ENCODE data around the gene RNPEPL1.
A peak's percentile ranks its signal among the peaks of the same experiment; 100 is the strongest.

Gene RNPEPL1
- long read RNA-seq, full-length matches to known transcripts, result 9 of 24 reads
- long read RNA-seq, partial matches to known transcripts, result 8 of 24 reads
- long read RNA-seq, other reads (novel, unspliced or antisense), result 7 of 24 reads

- Histone ChIP-seq H3K4me3 (replicated peaks; ENCODE audit: insufficient read depth, low read length) (peak within 1 kb of the TSS; percentile 58), H3K27ac (replicated peaks) (peak within 1 kb of the TSS; percentile 92), H3K27me3 (ENCODE audit: insufficient read depth, poor library complexity, severe bottlenecking) (no peaks in the 10 kb centered on the region)
- peak in 1 of 2 experiments; percentile 34 for DNase-seq (ENCODE audit: low read depth in 1 of 2, low spot score in 1 of 2)
- TF ChIP-seq POLR2AphosphoS5 (IDR thresholded peaks at IDR 0.05; ENCODE audit: low read depth) (peak; percentile 30; the same call in 1 of the 2 replicates), GABPA (IDR thresholded peaks at IDR 0.05; ENCODE audit: low read depth) (no peak), SPI1 (IDR thresholded peaks at IDR 0.05; ENCODE audit: borderline replicate concordance, low read depth) (no peak), CTCF (IDR thresholded peaks at IDR 0.05; ENCODE audit: insufficient read depth, low read length) (no peak), REST (IDR thresholded peaks at IDR 0.05; ENCODE audit: insufficient replicate concordance, low read depth) (no peak)
Observed at GRCh38 chr2:240567872-240568677, at the start of gene RNPEPL1. Gene RNPEPL1 (plus strand): TSS chr2:240568484. CDS start chr2:240568587, 103 bp downstream.

GRCh38 chr2:240518981-240519380, 49.3 kb upstream of the RNPEPL1 start:
- TF ChIP-seq SPI1 (IDR thresholded peaks at IDR 0.05; ENCODE audit: borderline replicate concordance, low read depth) (no peak), GABPA (IDR thresholded peaks at IDR 0.05; ENCODE audit: low read depth) (no peak), CTCF (IDR thresholded peaks at IDR 0.05; ENCODE audit: insufficient read depth, low read length) (no peak), REST (IDR thresholded peaks at IDR 0.05; ENCODE audit: insufficient replicate concordance, low read depth) (no peak), POLR2AphosphoS5 (IDR thresholded peaks at IDR 0.05; ENCODE audit: low read depth) (no peak)

GRCh38 chr2:240519396-240520129, 48.7 kb upstream of the RNPEPL1 start:
- H3K4me3 ChIP-seq (replicated peaks; ENCODE audit: insufficient read depth, low read length), result no peak overlapping the region
- TF ChIP-seq REST (IDR thresholded peaks at IDR 0.05; ENCODE audit: insufficient replicate concordance, low read depth) (no peak), GABPA (IDR thresholded peaks at IDR 0.05; ENCODE audit: low read depth) (no peak), CTCF (IDR thresholded peaks at IDR 0.05; ENCODE audit: insufficient read depth, low read length) (no peak), POLR2AphosphoS5 (IDR thresholded peaks at IDR 0.05; ENCODE audit: low read depth) (no peak), SPI1 (IDR thresholded peaks at IDR 0.05; ENCODE audit: borderline replicate concordance, low read depth) (no peak)
- DNase-seq (ENCODE audit: low read depth in 1 of 2, low spot score in 1 of 2), result no peak
- no peaks in the 10 kb centered on the region for H3K27me3 ChIP-seq (ENCODE audit: insufficient read depth, poor library complexity, severe bottlenecking)
- no peak overlapping the region for H3K27ac ChIP-seq (replicated peaks)

More at GRCh38 chr2:240518981-240519380, 49.3 kb upstream of the RNPEPL1 start:
- H3K27ac ChIP-seq (replicated peaks), result no peak overlapping the region
- no peak overlapping the region for H3K4me3 ChIP-seq (replicated peaks; ENCODE audit: insufficient read depth, low read length)
- no peak for DNase-seq (ENCODE audit: low read depth in 1 of 2, low spot score in 1 of 2)
- no peaks in the 10 kb centered on the region for H3K27me3 ChIP-seq (ENCODE audit: insufficient read depth, poor library complexity, severe bottlenecking)

Measured in HL-60 (cell line).